ENCODE results near the gene TSC2. TPM values are rescaled to one million over a fixed set of nuclear protein-coding genes. Genes with fewer than 3 reads are reported as not detected.

The TSC2 gene
- total and polyA plus RNA-seq, 2 of the 13 experiments (the other 11 are each of a cell fraction or from before 2014, with no cell fraction given), result 19.6 to 40.4 TPM

GRCh38 chr16:2056077-2056476 lies 8.3 kb downstream of the TSC2 start (continued):
- no peak for TF ChIP-seq ZBED4 (CRISPR knock-in tag; IDR thresholded peaks at IDR 0.05; ENCODE audit: borderline replicate concordance)
- no peak for TF ChIP-seq ZNF552 (CRISPR knock-in tag; IDR thresholded peaks at IDR 0.05; ENCODE audit: borderline replicate concordance)
- no peak for TF ChIP-seq ZMYM3 (CRISPR knock-in tag; IDR thresholded peaks at IDR 0.05)
- TF ChIP-seq ZSCAN31 (CRISPR knock-in tag; IDR thresholded peaks at IDR 0.05; ENCODE audit: low read depth), result no peak
- no peak for TF ChIP-seq ZNF17 (CRISPR knock-in tag; IDR thresholded peaks at IDR 0.05)
- TF ChIP-seq ZNF644 (CRISPR knock-in tag; IDR thresholded peaks at IDR 0.05; ENCODE audit: low read depth), result no peak
- TF ChIP-seq ELF1 (CRISPR knock-in tag; IDR thresholded peaks at IDR 0.05), result no peak
- TF ChIP-seq ZNF839 (CRISPR knock-in tag; IDR thresholded peaks at IDR 0.05; ENCODE audit: borderline replicate concordance), result no peak
- TF ChIP-seq ZNF790 (CRISPR knock-in tag; IDR thresholded peaks at IDR 0.05; ENCODE audit: borderline replicate concordance), result no peak
- no peak for TF ChIP-seq TOE1 (CRISPR knock-in tag; IDR thresholded peaks at IDR 0.05)
- TF ChIP-seq, protein P1, sequence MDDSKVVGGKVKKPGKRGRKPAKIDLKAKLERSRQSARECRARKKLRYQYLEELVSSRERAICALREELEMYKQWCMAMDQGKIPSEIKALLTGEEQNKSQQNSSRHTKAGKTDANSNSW (CRISPR knock-in tag; IDR thresholded peaks at IDR 0.05; ENCODE audit: borderline replicate concordance), result no peak
- no peak for TF ChIP-seq PAXIP1 (CRISPR knock-in tag; conservative IDR thresholded peaks at IDR 0.05)
- TF ChIP-seq, protein P2, sequence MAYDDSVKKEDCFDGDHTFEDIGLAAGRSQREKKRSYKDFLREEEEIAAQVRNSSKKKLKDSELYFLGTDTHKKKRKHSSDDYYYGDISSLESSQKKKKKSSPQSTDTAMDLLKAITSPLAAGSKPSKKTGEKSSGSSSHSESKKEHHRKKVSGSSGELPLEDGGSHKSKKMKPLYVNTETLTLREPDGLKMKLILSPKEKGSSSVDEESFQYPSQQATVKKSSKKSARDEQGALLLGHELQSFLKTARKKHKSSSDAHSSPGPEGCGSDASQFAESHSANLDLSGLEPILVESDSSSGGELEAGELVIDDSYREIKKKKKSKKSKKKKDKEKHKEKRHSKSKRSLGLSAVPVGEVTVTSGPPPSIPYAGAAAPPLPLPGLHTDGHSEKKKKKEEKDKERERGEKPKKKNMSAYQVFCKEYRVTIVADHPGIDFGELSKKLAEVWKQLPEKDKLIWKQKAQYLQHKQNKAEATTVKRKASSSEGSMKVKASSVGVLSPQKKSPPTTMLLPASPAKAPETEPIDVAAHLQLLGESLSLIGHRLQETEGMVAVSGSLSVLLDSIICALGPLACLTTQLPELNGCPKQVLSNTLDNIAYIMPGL (CRISPR knock-in tag; IDR thresholded peaks at IDR 0.05; ENCODE audit: borderline replicate concordance in 1 of 2, low read depth in 1 of 2), result no peak
- TF ChIP-seq SMC3 (IDR thresholded peaks at IDR 0.05; ENCODE audit: low read length), result peak; percentile 40; the same call in 1 of the 2 replicates
- TF ChIP-seq THYN1 (CRISPR knock-in tag; IDR thresholded peaks at IDR 0.05; ENCODE audit: borderline replicate concordance, low read depth), result no peak
- 0 out of 2 replicates have a peak, but pooled peaks have one; percentile 28 for TF ChIP-seq CCDC6 (CRISPR knock-in tag; IDR thresholded peaks at IDR 0.05)
- TF ChIP-seq STAG1 (CRISPR knock-in tag; IDR thresholded peaks at IDR 0.05), result peak; percentile 77
- TF ChIP-seq, protein P3, sequence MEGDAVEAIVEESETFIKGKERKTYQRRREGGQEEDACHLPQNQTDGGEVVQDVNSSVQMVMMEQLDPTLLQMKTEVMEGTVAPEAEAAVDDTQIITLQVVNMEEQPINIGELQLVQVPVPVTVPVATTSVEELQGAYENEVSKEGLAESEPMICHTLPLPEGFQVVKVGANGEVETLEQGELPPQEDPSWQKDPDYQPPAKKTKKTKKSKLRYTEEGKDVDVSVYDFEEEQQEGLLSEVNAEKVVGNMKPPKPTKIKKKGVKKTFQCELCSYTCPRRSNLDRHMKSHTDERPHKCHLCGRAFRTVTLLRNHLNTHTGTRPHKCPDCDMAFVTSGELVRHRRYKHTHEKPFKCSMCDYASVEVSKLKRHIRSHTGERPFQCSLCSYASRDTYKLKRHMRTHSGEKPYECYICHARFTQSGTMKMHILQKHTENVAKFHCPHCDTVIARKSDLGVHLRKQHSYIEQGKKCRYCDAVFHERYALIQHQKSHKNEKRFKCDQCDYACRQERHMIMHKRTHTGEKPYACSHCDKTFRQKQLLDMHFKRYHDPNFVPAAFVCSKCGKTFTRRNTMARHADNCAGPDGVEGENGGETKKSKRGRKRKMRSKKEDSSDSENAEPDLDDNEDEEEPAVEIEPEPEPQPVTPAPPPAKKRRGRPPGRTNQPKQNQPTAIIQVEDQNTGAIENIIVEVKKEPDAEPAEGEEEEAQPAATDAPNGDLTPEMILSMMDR (CRISPR knock-in tag; IDR thresholded peaks at IDR 0.05), result peak; percentile 71
